HG03457 (cell line): ENCODE results near the gene PIAS1.
A peak's percentile ranks its signal among the peaks of the same experiment; 100 is the strongest.
"Not testable (repeated sequence)": the region's sequence is repeated elsewhere in the genome, so short reads cannot be mapped to it uniquely, and the experiment has no call there.

Experiments
- ATAC-seq: cut with Tn5 transposase; IDR thresholded peaks from one replicate; pipeline ENCODE4 v1.9.1; 2021; ENCODE audit warnings: moderate number of reproducible peaks; ENCODE audit not compliant: unreplicated experiment

Gene PIAS1

GRCh38 chr15:68213991-68214837 lies 160.1 kb downstream of the PIAS1 start:
- ATAC-seq = no peak

GRCh38 chr15:68214838-68215254 lies 160.7 kb downstream of the PIAS1 start:
- no peak for ATAC-seq

- ATAC-seq = no peak
These were observed 163.2 kb downstream of the PIAS1 start for GRCh38 chr15:68217341-68217740.

- no peak for ATAC-seq
These were observed 164.2 kb downstream of the PIAS1 start for GRCh38 chr15:68218331-68218730.

- no peak for ATAC-seq
These were observed 165.0 kb downstream of the PIAS1 start for GRCh38 chr15:68218847-68219798.

- no peak for ATAC-seq
These were observed 166.4 kb downstream of the PIAS1 start for GRCh38 chr15:68220489-68220888.

- no peak for ATAC-seq
These were observed 166.9 kb downstream of the PIAS1 start for GRCh38 chr15:68220967-68221366.

- not testable (repeated sequence) for ATAC-seq
These were observed 167.7 kb downstream of the PIAS1 start for GRCh38 chr15:68221530-68222431.

- ATAC-seq = not testable (repeated sequence)
These were observed 168.3 kb downstream of the PIAS1 start for GRCh38 chr15:68222432-68222743.

- ATAC-seq = no peak
These were observed 169.1 kb downstream of the PIAS1 start for GRCh38 chr15:68223171-68223570.

GRCh38 chr15:68224108-68224507 lies 170.0 kb downstream of the PIAS1 start:
- ATAC-seq = no peak

GRCh38 chr15:68224546-68225250 lies 170.6 kb downstream of the PIAS1 start:
- no peak for ATAC-seq

GRCh38 chr15:68225442-68225841 lies 171.3 kb downstream of the PIAS1 start:
- not testable (repeated sequence) for ATAC-seq

- ATAC-seq = no peak
These were observed 173.6 kb downstream of the PIAS1 start for GRCh38 chr15:68227643-68228142.

GRCh38 chr15:68228143-68228970 lies 174.2 kb downstream of the PIAS1 start:
- ATAC-seq = no peak

GRCh38 chr15:68228971-68229385 lies 174.9 kb downstream of the PIAS1 start:
- no peak for ATAC-seq

- ATAC-seq = peak; percentile 42
These were observed 175.5 kb downstream of the PIAS1 start, which contains the start of gene CLN6 for GRCh38 chr15:68229386-68230156. Gene CLN6, minus strand, starts transcription at chr15:68229728. Its CDS starts 144 bp downstream, at chr15:68229584.
